Stimulated activated naive CD4-positive, alpha-beta T cell treated with Interleukin-2 at 50 U/mL for 16 hours (primary cell): ENCODE data around the gene NECAB3.
A peak's percentile ranks its signal among the peaks of the same experiment; 100 is the strongest.

Experiments used
- DNase-seq: peaks from one replicate; lab custom pipeline; 2025; lab: John Stamatoyannopoulos, UW

NECAB3 gene

DNA sequence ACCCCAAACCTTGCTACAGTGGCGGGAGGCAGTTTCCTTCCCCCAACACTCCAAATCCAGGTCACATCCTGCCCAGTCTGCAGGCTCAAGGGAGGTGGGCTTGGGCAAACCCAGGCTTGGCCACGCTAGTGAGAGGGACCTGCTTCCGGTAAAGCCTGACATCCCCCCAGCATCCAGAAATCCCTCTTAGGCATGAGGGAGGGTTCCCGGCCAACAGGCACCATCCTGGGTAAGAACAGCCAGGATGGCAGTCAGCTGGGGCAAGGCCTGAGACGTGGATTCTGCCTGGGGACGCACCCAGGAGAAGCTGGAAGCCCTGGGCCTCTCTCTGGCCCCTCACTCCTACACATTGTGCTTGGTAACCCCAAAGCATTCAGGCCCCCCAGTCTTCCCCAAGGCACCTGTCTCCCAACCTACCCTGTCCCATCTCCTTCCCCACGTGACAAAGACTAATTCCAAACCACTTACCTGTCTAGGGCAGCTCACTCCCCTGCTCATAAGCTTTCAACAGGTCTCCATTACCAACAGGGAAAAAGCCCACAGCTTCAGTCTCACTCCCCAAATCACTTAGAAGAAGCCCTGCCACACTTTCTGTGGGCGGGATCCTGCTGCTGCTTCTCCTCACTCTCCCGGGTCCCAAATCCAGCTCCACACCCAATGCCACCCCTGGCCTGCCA lies 10.0 kb downstream of the NECAB3 start:
- DNase-seq = no peak

DNA sequence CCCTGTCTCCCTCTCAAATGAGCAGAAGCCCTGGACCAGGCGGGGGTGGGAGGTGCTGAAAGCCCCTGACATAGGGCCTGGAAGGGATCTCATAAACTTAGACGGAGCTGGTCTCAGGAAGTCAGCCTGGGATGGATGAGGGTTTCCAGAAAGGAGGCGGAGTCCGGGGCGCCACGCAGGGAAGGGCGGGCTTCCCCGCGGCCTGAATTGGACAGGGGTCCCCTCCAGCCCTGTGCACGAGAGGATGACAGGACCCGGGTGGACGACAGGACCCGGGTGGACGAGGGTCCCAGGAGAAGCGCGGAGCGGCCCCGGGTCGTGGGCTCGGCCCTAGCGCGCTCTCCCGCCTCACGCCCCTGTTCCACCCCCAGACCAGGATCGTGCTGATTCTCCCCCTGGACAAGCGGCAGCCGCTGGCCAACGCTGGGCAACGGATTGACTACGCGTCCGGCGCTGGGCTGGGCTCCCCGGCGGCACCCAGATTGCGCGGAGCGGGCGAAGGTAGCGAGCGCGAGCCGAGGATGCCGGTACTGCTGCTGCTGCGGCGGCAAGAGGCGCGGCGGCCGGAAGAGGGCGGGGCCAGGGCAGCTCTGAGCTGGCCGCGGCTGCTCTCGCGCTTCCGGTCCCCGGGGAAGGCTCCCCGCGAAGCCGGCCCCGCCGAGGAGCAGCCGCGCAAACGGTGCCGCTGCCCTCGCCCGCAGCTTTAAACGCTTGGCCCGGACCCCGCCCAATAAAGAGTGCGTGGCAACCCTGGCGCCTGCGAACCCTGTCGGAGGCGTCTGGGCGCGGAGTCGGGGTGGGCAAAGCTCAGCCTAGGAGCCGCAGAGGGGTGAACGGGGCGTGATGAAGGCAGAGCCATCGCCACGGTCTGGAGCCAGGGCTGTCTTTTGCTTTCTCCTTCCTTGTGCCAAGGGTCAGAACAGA lies 10.8 kb downstream of the NECAB3 start:
- DNase-seq = peak; percentile 84

DNA sequence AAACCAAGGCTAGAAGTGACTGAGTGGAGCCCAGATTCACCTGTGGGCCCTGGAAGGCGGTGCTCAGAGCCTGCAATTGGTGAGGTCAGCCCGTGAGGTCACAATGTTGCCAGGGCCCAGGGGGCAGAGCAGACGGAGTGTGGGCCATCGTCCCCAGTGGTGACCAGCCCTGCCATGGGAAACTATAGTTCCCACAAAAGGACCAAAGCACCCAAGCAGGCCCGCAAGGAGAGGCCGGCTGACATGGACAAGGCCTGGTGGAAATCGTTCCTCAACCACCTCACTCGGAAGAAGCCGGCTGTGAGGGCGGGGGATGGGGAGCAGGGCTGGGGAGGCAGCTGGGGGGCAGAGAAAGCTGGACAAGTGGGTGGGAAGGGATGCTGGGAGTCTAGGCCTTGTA lies 12.1 kb downstream of the NECAB3 start, which contains the start of gene C20orf144:
Gene C20orf144, plus strand, starts transcription at position 156 of the 400 bp plus-strand sequence. Its CDS starts 19 bp downstream, at position 175.
- DNase-seq = no peak

DNA sequence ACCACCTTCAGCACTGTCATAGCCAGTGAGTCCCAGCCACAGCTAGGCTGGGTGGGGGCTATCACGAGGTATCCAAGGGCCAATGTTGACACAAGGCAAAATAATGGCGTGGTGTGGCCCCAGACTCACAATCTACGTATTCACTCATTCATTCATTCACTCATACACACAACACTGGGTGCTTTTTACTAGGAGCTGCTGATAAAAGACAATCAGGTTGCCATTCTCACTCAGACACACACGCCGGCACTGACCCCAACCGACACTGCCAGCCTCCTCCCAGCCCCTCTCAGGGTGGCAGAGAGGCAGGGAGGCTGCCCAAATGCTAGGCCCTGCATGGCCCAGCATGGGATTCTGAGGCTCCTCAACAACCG lies 13.6 kb downstream of the NECAB3 start:
- DNase-seq = no peak

DNA sequence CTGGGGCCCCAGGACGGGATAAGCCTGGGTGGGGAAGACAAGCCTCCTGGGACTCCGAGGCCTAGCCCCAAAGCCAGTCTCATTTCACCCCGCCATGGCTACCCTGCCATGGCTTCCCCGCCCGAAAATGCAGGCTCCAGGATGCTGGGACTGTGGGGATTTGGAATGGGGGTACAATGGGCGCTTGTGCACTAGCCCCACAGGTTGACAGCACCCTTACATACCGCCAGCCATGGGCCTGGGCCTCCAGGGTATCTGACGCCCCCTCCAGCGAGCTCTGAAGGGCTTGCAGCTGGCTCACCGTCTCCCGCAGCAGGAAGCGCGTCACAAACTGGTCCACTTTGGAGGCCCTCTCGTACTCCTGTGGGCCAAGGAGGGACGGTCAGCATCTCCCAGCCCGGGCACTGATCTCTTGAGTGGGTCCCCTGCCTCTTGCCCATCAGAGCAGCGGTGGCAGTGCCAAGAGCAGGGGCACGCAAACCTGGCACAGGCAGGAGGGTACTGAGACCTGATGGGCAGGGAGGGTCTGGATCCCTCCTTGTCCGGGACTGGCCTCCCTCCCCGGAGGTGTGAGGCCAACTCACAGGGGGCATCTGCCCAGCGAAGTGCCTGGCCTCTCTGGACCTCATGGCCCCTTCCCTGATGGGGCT lies 14.1 kb downstream of the NECAB3 start:
- DNase-seq = no peak

DNA sequence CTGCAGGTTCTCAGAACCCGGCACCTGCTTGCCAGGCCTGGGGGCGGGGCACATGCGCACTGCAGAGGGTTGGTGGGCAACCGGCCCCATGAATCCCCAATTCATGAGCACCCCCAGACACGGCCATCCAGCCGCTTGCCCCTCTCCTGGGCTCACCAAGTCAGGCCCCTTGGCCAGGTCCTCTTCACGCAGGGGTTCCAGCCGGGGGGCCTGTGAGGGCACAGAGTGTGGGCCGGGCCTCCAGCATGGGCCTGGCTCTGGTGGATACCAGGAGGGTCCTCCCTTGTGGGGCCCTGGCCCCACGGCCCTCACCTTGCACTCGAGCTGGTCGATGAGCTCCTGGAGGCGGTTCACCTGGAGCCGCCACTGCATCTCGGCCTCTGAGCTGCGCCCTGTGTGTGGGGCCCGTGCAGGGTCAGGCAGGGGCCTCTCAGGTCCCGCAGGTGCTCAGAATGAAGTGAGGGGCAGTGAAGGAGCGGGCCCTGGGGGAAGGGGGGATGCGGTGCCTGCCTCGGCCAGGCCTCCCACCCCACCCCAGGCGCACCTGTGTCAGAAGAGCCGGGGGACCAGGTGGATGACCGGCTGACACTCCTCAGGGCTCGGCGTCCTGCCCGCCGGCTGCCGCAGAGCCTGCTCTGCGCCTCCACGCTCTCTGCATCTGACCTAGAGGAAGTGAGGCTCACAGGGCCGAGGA lies 14.7 kb downstream of the NECAB3 start:
- no peak for DNase-seq

DNA sequence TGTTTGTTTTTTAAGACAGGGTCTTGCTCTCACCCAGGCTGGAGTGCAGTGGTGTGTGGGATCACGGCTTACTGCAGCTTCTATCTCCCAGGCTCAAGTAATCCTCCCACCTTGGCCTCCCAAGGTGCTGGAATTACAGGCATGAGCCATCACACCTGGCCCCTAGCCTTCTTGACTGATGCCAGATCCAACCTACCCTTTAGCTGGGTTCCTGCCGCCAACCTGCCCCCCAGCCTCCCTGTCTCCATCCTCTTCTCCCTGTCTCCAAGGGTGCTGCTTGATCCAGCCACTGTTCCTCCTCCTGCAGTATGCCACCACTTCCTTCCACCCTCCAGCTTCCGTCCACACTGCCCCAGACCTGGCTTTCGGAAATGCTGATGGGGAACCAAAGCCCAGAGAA lies 15.3 kb downstream of the NECAB3 start:
- DNase-seq = no peak

DNA sequence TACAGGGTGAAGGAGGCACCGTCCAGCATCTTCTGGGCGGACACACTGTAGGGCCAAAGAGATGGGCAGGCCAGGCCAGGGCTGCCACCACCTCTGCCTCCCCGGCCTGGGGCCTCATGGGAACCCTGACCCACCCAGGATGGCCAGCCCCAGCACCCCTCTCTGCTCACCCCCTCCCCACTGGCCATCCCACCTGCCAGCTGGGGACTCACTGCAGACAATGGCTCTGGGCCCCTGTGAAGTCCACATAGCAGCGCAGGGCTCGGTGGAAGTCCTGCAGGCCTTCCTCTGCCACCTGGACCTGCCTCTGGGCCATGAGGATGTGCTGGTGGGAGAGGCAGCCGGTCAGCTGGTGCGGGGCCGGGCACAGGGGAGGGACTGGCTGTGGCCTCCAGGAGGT lies 15.7 kb downstream of the NECAB3 start:
- DNase-seq = no peak

DNA sequence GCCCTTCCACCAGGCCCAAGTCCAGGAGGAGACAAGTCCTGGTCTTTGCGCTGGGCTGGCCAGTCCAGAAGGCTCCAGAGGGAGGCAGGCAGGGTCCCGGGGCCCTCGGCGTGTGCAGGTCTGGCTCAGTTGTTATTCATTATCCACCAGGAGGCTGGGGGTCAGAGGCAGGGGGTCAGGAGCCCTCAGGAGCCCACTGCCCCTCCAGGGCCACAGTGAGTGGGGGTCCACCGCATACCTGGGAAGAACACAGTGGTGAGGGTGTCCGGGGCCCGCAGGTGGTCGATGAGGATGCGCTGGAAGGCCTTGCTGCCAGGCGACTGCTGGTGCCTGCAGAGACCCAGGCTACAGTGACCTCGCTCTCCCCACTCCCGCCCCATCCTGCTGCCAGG lies 16.5 kb downstream of the NECAB3 start:
- no peak for DNase-seq

DNA sequence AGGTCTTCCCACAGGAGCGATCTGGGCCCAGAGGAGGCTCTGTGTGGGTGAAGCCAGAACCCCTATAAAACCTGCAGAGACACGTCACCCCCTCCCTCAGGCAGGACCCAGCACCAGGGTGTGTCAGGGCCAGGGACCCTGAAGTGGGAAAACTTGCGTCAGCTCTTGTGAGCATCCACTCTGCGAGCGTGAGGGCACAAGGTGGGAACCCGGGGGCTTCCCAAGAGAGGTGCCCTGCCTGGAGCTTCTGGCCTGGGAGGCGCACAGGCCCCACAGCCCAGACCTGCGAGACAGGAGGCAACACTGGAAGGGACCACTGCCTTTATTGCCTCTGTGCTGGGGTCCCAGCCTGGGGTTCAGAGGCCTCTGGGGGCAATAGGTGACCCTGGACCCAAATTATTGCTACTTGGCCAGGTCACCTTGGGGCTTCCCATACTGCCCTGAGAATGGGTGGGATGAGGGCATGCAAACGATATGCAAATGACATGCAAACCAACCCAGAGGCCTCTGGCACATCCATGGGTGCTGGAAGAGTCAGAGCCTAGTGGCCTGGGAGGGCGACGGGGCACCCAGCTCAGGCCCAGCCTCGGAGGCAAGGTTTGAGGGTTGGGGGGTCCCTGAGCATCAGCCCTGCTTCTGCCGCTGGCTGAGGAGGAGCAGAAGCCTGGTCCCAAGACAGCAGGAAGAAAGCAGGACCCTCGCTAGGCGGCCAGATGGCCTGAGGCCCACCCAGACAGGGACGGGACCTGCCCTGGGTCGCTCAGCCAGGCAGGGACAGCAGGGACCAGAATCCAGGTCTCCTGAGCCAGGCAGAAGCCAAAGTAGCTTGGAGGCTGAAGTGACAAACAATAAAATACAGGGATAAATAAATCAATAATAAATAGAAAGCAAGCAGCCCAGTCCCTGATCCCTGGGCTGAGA lies 17.2 kb downstream of the NECAB3 start:
- no peak for DNase-seq

DNA sequence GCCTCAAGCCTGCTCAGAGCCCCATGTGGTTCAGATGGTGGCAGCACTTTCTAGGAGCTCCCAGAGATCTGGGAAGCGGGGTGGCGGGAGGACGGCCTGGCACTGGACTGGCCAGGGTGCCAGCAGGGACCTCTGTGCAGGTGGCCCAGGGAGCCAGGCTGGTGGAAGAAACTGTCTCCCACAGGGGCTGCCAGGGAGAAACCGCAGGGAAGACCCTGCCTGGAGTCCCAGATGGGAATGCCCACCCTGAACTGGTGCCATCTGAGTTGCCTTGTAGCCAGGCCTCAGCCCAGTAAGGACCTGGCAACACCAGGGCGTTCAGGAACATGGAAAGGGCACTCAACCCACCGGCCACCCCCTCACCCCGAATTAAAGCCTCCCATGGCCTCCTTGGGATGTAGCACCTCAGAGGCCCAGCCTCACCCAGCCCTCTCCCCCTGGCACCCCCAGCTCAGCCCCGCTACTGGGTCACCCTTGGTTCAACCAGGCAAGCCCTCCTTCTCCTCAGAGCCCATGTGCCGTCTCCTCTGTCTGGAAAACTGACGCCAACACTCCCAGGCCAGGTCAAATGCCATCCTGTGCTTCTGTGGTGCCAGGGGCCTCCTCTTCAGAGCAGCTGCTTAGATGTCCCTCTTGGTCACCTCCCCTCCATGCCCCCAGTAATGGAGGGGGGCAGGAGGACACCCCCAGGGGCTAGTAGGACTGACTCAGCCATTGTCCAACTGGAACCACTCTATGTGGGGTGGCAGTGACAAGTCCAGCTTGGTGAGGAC lies 18.0 kb downstream of the NECAB3 start:
- DNase-seq = no peak

DNA sequence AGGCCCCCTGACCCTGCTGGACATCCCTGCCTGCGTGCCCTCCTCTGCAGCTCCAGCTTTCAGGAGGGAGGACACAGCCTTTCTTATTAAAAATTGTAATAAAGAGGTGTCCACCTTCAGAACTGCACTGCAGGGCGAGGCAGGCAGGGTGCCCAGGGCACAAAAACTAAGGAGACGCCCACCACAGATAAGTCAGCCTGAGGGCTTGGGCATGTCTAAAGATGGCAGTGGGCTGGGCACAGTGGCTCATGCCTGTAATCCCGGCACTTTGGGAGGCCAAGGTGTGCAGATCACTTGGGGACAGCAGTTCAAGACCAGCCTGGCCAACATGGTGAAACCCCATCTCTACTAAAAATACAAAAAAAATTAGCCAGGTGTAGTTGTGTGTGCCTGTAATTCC lies 19.1 kb downstream of the NECAB3 start:
- DNase-seq = no peak

DNA sequence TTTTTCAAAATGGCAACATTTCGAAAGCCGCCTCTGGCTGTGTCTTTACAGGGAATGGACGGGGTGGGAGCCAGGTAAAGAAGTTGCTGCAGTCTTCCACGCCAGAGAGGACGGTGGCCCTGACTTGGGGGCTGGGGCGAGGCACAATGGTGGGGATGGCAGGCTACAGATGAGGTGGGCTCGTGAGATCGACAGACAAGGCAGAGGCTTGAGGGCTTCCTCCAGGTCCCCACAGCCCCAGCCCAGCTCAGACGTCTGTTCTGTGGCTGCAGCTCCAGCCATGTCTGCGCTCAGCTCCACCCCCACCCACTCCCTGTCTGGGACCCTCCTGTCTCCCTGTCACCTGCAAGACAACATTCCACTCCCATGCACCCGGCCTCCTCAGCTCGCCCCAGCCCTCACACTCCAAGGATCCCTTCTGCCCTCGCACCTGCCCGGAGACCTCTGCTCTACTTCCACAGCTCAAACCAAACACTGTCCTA lies 19.5 kb downstream of the NECAB3 start:
- no peak for DNase-seq

DNA sequence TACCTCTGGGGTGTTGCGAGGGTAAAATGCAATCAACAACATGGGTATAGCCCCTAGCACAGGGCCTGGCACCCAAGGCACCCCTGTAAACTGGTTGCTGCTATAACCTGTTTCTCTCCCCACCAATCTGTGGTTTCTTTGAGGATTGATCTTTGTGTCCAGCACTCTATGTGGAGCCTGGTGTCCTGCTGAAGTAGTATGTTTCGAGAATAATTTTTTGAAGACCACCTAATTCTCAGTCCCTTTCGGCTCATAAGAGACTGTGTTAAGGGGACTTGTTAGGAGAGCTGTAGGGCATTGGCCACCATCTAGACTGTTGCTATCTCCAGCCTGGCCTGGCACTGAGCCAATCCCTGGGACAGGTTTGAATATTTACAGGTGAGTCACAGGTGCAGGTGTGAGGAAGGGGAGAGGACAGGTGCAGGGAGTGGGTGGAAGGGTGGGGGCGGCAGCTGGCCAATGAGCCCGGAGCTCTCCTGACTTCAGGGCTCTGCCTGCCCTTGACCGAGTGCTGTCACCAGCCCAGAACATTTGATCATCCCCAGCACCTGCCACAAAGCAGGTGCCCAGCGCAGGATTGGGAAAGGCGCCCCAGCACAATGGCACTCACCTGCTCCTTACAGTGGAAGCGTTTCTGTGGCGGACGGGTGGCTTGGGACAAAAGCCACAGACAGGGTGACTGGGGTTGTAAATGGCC lies 20.2 kb downstream of the NECAB3 start:
- DNase-seq = no peak

DNA sequence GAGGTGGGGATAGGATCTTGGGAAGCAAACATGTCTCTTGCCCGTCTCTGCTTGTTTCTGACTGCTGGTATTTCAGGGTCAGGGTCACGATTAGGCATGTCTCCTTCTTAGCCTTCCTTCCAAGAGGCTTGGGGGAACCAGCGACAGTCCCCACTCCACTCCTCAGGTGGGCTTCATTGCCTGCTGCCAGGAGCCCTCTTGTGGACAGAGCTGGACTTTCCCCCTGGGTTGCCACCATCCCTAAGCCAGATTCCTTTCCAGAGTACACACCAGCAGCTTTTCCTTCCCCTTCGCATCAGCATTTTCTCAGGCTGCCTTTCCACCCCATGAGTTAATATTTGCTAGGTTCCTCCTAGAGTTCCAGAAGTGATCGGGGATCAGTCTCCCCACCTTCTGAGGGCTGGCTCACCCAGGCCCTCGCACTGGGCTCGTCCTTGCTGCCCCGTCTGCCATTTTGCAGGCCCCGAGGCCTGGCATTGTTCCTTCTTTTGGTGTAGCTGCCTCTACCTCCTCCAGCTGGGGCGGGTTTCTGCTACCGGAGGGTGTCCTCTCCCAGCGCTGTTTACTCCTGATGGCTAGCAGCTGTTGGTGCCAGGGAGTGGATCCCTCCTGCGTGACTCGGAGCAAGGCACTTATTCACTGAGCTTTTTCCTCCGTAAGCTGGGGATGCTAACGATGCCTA lies 20.9 kb downstream of the NECAB3 start:
- DNase-seq = no peak

DNA sequence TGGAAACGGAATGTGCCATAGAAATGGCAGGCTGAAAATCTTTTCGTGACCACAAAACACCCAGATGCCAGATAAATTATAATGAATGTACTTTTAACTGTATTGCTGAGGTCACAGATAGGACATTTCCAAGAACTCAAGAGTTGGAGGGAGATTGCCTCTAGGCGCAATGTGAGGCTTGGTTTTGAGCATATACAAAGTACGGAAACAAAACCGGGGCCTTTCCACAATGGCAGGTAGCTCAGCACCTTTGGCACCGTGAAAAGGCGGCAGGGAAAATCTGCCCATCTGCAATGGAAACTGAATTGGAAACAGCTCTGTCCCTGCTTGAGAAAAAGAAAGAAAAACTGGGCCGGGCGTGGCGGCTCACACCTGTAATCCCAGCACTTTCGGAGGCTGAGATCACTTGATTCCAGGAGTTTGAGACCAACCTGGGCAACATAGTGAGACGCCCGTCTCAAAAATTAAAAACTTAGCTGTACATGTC lies 22.6 kb downstream of the NECAB3 start:
- no peak for DNase-seq

DNA sequence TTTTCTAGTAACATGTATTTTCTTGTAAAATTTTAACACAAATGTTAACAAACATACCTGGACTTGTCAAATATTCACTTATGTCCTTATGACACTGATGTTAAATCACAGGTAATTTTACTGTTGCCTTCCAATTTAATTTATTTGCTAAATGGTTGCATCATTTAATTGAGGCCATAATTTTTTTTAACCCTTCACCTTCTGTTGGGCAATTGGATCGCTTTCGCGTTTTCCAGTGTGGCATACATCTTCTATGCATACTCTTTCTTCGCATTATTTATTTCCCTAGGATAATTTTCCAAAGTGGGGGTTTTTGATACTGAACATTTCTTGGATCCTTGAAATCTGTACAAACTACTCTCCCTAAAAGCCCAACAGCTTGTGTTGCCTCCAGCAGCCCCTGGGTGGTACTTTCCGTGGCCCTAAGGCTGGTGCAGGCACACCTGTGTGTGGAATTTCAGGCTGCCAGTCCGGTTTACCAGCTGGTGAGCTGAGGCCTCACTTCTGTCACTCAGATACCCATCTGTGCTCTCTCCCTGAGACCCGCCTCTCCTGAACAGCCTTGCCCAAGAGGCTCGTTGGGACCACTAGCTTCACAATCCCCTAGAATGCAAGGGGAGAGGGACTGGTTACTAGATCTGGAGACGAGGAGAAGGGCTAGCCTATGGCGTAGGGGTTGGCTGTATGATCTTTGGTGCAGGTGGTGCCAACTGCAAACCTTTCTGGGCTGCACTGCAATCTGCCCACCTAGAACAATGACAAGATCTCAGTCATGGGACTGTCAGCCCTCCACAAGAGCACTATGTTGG lies 23.3 kb downstream of the NECAB3 start:
- no peak for DNase-seq
